Type B pancreatic cell (in vitro differentiated cells): ENCODE results near the gene OSBP2. TPM values are rescaled to one million over a fixed set of nuclear protein-coding genes. Genes with fewer than 3 reads are reported as not detected.

ENCODE experiments used
- DNase-seq: peaks from one replicate; pipeline ENCODE4 v3.0.0; 2021; ENCODE audit warnings: mixed read lengths; ENCODE audit not compliant: unreplicated experiment; ENCODE audit errors: extremely low spot score
- H3K27ac Mint-ChIP-seq: 2 replicates; pipeline ENCODE4 v1.8.0; 2021; ENCODE audit warnings: mild to moderate bottlenecking, mixed read lengths
- H3K27me3 Mint-ChIP-seq: 2 replicates; pipeline ENCODE4 v1.8.0; 2021; ENCODE audit warnings: mixed read lengths
- H3K36me3 Mint-ChIP-seq: 2 replicates; pipeline ENCODE4 v1.8.0; 2021; ENCODE audit warnings: mixed read lengths
- H3K4me1 Mint-ChIP-seq: one replicate; pipeline ENCODE4 v1.8.0; 2021; ENCODE audit warnings: mixed read lengths; ENCODE audit not compliant: unreplicated experiment
- H3K4me3 Mint-ChIP-seq: 2 replicates; pipeline ENCODE4 v1.8.0; 2021; ENCODE audit warnings: mild to moderate bottlenecking, mixed read lengths
- H3K9me3 Mint-ChIP-seq: 2 replicates; pipeline ENCODE4 v1.8.0; 2021; ENCODE audit warnings: mixed read lengths
- CTCF ChIP-seq: fragments of 200-600 bp; sonication (generic); conservative IDR thresholded peaks from 2 replicates; pipeline ENCODE4 v1.5.0; 2021; ENCODE audit warnings: antibody characterized with exemption, mild to moderate bottlenecking
- total RNA-seq: library from RNA; stranded (reverse); gene quantifications from 2 replicates; pipeline ENCODE4 v1.2.1, GENCODE V29; 2021; ENCODE audit warnings: low replicate concordance

The OSBP2 gene
- total RNA-seq, 1 donor from 2014 or later, result 8.1 TPM

GRCh38 chr22:30667494-30668385, 26.9 kb upstream of the OSBP2 start, which contains the start of gene DUSP18:
TSS of gene DUSP18 (minus strand) at chr22:30667875. CDS start at chr22:30664003, 3,872 bp downstream.
- TF ChIP-seq CTCF, result peak; percentile 72
- DNase-seq, result peak; percentile 97
- Mint-ChIP-seq H3K4me1 (peaks cover 8% of the 10 kb centered on the region), H3K27ac (peak within 1 kb of the TSS; percentile 85), H3K27me3 (peaks cover 11% of the 10 kb centered on the region), H3K4me3 (peak within 1 kb of the TSS; percentile 96), H3K9me3 (no peaks in the 10 kb centered on the region), H3K36me3 (peaks cover 7% of the 10 kb centered on the region)

- DNase-seq, result no peak
- no peak for TF ChIP-seq CTCF
- H3K27ac Mint-ChIP-seq, result peak overlapping the region; percentile 85
- peaks cover 8% of the 10 kb centered on the region for H3K4me1 Mint-ChIP-seq
- H3K27me3 Mint-ChIP-seq, result peaks cover 11% of the 10 kb centered on the region
- peak overlapping the region; percentile 96 for H3K4me3 Mint-ChIP-seq
- no peaks in the 10 kb centered on the region for H3K9me3 Mint-ChIP-seq
- H3K36me3 Mint-ChIP-seq, result peaks cover 5% of the 10 kb centered on the region
Measured at GRCh38 chr22:30668386-30668710, 26.3 kb upstream of the OSBP2 start.

- no peak overlapping the region for H3K4me3 Mint-ChIP-seq
- no peaks in the 10 kb centered on the region for H3K9me3 Mint-ChIP-seq
- no peak for TF ChIP-seq CTCF
- peaks cover 11% of the 10 kb centered on the region for H3K27me3 Mint-ChIP-seq
- H3K36me3 Mint-ChIP-seq, result no peaks in the 10 kb centered on the region
- H3K27ac Mint-ChIP-seq, result no peak overlapping the region
- DNase-seq, result no peak
- peaks cover 8% of the 10 kb centered on the region for H3K4me1 Mint-ChIP-seq
Measured at GRCh38 chr22:30671071-30671470, 23.6 kb upstream of the OSBP2 start.

- no peak overlapping the region for H3K4me3 Mint-ChIP-seq
- H3K27me3 Mint-ChIP-seq, result peaks cover 20% of the 10 kb centered on the region
- no peak for DNase-seq
- no peaks in the 10 kb centered on the region for H3K9me3 Mint-ChIP-seq
- no peak overlapping the region for H3K27ac Mint-ChIP-seq
- TF ChIP-seq CTCF, result no peak
- H3K4me1 Mint-ChIP-seq, result peaks cover 7% of the 10 kb centered on the region
- no peaks in the 10 kb centered on the region for H3K36me3 Mint-ChIP-seq
Measured at GRCh38 chr22:30673136-30673535, 21.5 kb upstream of the OSBP2 start.

- Mint-ChIP-seq H3K27ac (no peak overlapping the region), H3K27me3 (peaks cover 26% of the 10 kb centered on the region), H3K36me3 (no peaks in the 10 kb centered on the region), H3K9me3 (no peaks in the 10 kb centered on the region), H3K4me1 (peaks cover 14% of the 10 kb centered on the region), H3K4me3 (no peak overlapping the region)
- no peak for DNase-seq
- TF ChIP-seq CTCF, result no peak
Measured at GRCh38 chr22:30674482-30674881, 20.2 kb upstream of the OSBP2 start.
